HCT116 (cell line): Measurements from ENCODE around the gene TMEM51. TPM values are rescaled to one million over a fixed set of nuclear protein-coding genes. Genes with fewer than 3 reads are reported as not detected.

Experiments used
- ATAC-seq: fragments of 200-7000 bp; cut with Tn5 transposase; 2 replicates; pipeline ENCODE4 v1.9.1; 2020; ENCODE audit warnings: mild to moderate bottlenecking, moderate library complexity
- BruUV-seq: library from RNA; stranded (reverse); fragments of 400-500 nt; replicated peaks from 2 replicates; lab custom pipeline; 2021; lab: Mats Ljungman, UMichigan
- CTCF ChIA-PET: fragments of 300-600 bp; sonication (Branson Sonifier 250); formaldehyde crosslinking; loops from one replicate; lab custom pipeline; 2021; ENCODE audit warnings: antibody characterized with exemption; lab: Charles Lee
- POLR2A ChIA-PET: fragments of 300-600, 350-600 bp; sonication (Branson Sonifier 250); formaldehyde crosslinking; loops from one replicate; lab custom pipeline; 2021; ENCODE audit warnings: antibody characterized with exemption; lab: Charles Lee
- RAD21 ChIA-PET, 2 experiments: fragments of 300-600 bp; sonication (Branson Sonifier 250); formaldehyde crosslinking; loops; one replicate each; lab custom pipeline; 2023; ENCODE audit warnings: low total read pairs in 2 of 2; ENCODE audit not compliant: uncharacterized antibody in 2 of 2, unreplicated experiment in 2 of 2, low non-redundant PET in 1 of 2; lab: Charles Lee
- DNase-seq: peaks from one replicate; pipeline ENCODE4 v3.0.0-alpha.2; 2010; ENCODE audit warnings: low read depth, low spot score
- H2AFZ ChIP-seq: fragments of 200-600 bp; shearing (Covaris generic), sonication (generic); 2 replicates; pipeline ENCODE4 v1.6.1; 2017; ENCODE audit warnings: low read depth, mixed run types, mixed read lengths, antibody characterized with exemption, low read length; ENCODE audit not compliant: poor library complexity, severe bottlenecking
- H3K27ac ChIP-seq: 2 replicates; pipeline ENCODE4 v1.5.1; 2012; ENCODE audit warnings: low read depth, low read length
- H3K27me3 ChIP-seq: fragments of 200-600 bp; sonication (generic); 2 replicates; pipeline ENCODE4 v1.6.1; 2016; ENCODE audit warnings: mixed run types, low read length, mixed read lengths; ENCODE audit not compliant: insufficient read depth
- H3K36me3 ChIP-seq, 2 experiments: fragments of 200-500 bp in 1 of 2; fragments of 200-600 bp in 1 of 2; sonication (Bioruptor generic) in 1 of 2; sonication (generic) in 1 of 2; 2 replicates each; pipeline versions ENCODE4 v1.5.1 to v1.6.1; 2014 to 2016; ENCODE audit warnings: low read length in 2 of 2, inconsistent platforms in 1 of 2, mixed read lengths in 1 of 2, mixed run types in 1 of 2; ENCODE audit not compliant: insufficient read depth in 2 of 2, control insufficient read depth in 1 of 2
- H3K4me1 ChIP-seq, 2 experiments: fragments of 200-600 bp in 1 of 2; sonication (generic) in 1 of 2; 2 replicates each; pipeline versions ENCODE4 v1.5.1 to v1.6.1; 2012 to 2017; ENCODE audit warnings: low read length in 2 of 2, inconsistent platforms in 1 of 2, mild to moderate bottlenecking in 1 of 2, mixed read lengths in 1 of 2, mixed run types in 1 of 2, moderate library complexity in 1 of 2; ENCODE audit not compliant: insufficient read depth in 2 of 2, control insufficient read depth in 1 of 2
- H3K4me2 ChIP-seq: fragments of 200-600 bp; sonication (generic); 2 replicates; pipeline ENCODE4 v1.6.1; 2017; ENCODE audit warnings: mixed run types, low read length, mixed read lengths
- H3K4me3 ChIP-seq, 2 experiments: fragments of 200-600 bp in 1 of 2; sonication (generic) in 1 of 2; replicated peaks in 1 of 2; 2 replicates each; pipeline ENCODE4 v1.5.1; 2011 to 2016; ENCODE audit warnings: low read length in 2 of 2, control low read depth in 1 of 2, low read depth in 1 of 2, mild to moderate bottlenecking in 1 of 2, mixed read lengths in 1 of 2, mixed run types in 1 of 2
- H3K79me2 ChIP-seq: fragments of 200-600 bp; sonication (generic); 2 replicates; pipeline ENCODE4 v1.6.1; 2017; ENCODE audit warnings: mild to moderate bottlenecking, mixed run types, low read length, moderate library complexity, mixed read lengths; ENCODE audit not compliant: insufficient read depth
- H3K9ac ChIP-seq: fragments of 200-600 bp; sonication (generic); 2 replicates; pipeline ENCODE4 v1.6.1; 2016; ENCODE audit warnings: low read length, mixed read lengths
- H3K9me2 ChIP-seq: fragments of 200-600 bp; sonication (generic), shearing (Covaris generic); 2 replicates; pipeline ENCODE4 v1.6.1; 2017; ENCODE audit warnings: mixed run types, mild to moderate bottlenecking, moderate library complexity; ENCODE audit not compliant: insufficient read depth
- H3K9me3 ChIP-seq, 2 experiments: fragments of 200-500 bp in 1 of 2; fragments of 200-600 bp in 1 of 2; sonication (Bioruptor generic) in 1 of 2; sonication (generic) in 1 of 2; 2 replicates each; pipeline ENCODE4 v1.6.1; 2014 to 2017; ENCODE audit warnings: low read length in 2 of 2, mixed read lengths in 2 of 2, inconsistent platforms in 1 of 2, low read depth in 1 of 2, mild to moderate bottlenecking in 1 of 2, mixed run types in 1 of 2, moderate library complexity in 1 of 2; ENCODE audit not compliant: control insufficient read depth in 1 of 2, insufficient read depth in 1 of 2
- H4K20me1 ChIP-seq: fragments of 200-600 bp; sonication (generic), shearing (Covaris generic); 2 replicates; pipeline ENCODE4 v1.6.1; 2017; ENCODE audit warnings: mixed run types, mild to moderate bottlenecking, moderate library complexity; ENCODE audit not compliant: insufficient read depth
- ATF3 ChIP-seq: IDR thresholded peaks from 2 replicates; pipeline ENCODE4 v1.6.1; 2012
- EGR1 ChIP-seq: IDR thresholded peaks from 2 replicates; pipeline ENCODE4 v1.6.1; 2012; ENCODE audit warnings: low read depth
- ELF1 ChIP-seq: IDR thresholded peaks from 2 replicates; pipeline ENCODE4 v1.6.1; 2012; ENCODE audit warnings: low read depth, borderline replicate concordance
- EZH2 ChIP-seq: fragments of 200-600 bp; sonication (generic); IDR thresholded peaks from 2 replicates; pipeline ENCODE4 v1.6.1; 2017; ENCODE audit warnings: antibody characterized with exemption, mixed run types
- EZH2phosphoT487 ChIP-seq: fragments of 200-600 bp; IDR thresholded peaks from 2 replicates; pipeline ENCODE4 v1.6.1; 2018; ENCODE audit warnings: antibody characterized with exemption, borderline replicate concordance
- JUND ChIP-seq: IDR thresholded peaks from 2 replicates; pipeline ENCODE4 v1.6.1; 2012
- MAX ChIP-seq: IDR thresholded peaks from 2 replicates; pipeline ENCODE4 v1.6.1; 2012
- POLR2AphosphoS5 ChIP-seq: IDR thresholded peaks from 2 replicates; pipeline ENCODE4 v1.6.1; 2011; ENCODE audit warnings: mild to moderate bottlenecking, low read depth, low read length, moderate library complexity
- RAD21 ChIP-seq: IDR thresholded peaks from 2 replicates; pipeline ENCODE4 v1.6.1; 2012; ENCODE audit warnings: low read depth, mild to moderate bottlenecking
- REST ChIP-seq: IDR thresholded peaks from 2 replicates; pipeline ENCODE4 v1.6.1; 2012; ENCODE audit warnings: low read depth
- SIN3A ChIP-seq: IDR thresholded peaks from 2 replicates; pipeline ENCODE4 v1.6.1; 2012; ENCODE audit warnings: low read depth
- SP1 ChIP-seq: IDR thresholded peaks from 2 replicates; pipeline ENCODE4 v1.6.1; 2012; ENCODE audit warnings: low read depth
- SRF ChIP-seq: IDR thresholded peaks from 2 replicates; pipeline ENCODE4 v1.6.1; 2012; ENCODE audit warnings: low read depth
- TCF7L2 ChIP-seq: IDR thresholded peaks from 2 replicates; pipeline ENCODE4 v1.7.0; 2011; ENCODE audit warnings: borderline replicate concordance, inconsistent platforms; ENCODE audit not compliant: insufficient read depth, insufficient read length; ENCODE audit errors: extremely low read depth
- YY1 ChIP-seq: IDR thresholded peaks from 2 replicates; pipeline ENCODE4 v1.6.1; 2011; ENCODE audit warnings: low read length, low read depth, moderate library complexity, mild to moderate bottlenecking; ENCODE audit not compliant: insufficient replicate concordance; ENCODE audit errors: extremely low read depth
- ZBTB33 ChIP-seq: IDR thresholded peaks from 2 replicates; pipeline ENCODE4 v1.6.1; 2011; ENCODE audit warnings: mild to moderate bottlenecking, low read length, moderate library complexity; ENCODE audit not compliant: insufficient replicate concordance; ENCODE audit errors: extremely low read depth
- ZFX ChIP-seq: fragments of 450-650 bp; IDR thresholded peaks from 2 replicates; pipeline ENCODE4 v1.6.1; 2017
- ZNF274 ChIP-seq: fragments of 200-500 bp; sonication (Bioruptor generic); IDR thresholded peaks from 2 replicates; pipeline ENCODE4 v1.6.1; 2014; ENCODE audit warnings: mild to moderate bottlenecking, low read depth, low read length, inconsistent platforms
- intact Hi-C: fragments of 100-400 bp; cut with micrococcal nuclease; formaldehyde crosslinking; loops from 2 replicates; pipeline ENCODE4 v1.10.0; 2022
- total RNA-seq: library from RNA; stranded (reverse); gene quantifications from one replicate; pipeline ENCODE4 v1.2.1, GENCODE V29; 2021; ENCODE audit not compliant: unreplicated experiment

Gene TMEM51
- total RNA-seq, 1 experiment from 2014 or later = 16.6 TPM

GRCh38 chr1:15171271-15171908 lies 17.8 kb downstream of the TMEM51 start:
- no TSS peak for BruUV-seq
- TF ChIP-seq ZBTB33 (no peak), ZNF274 (no peak), RAD21 (no peak), ELF1 (no peak), SIN3A (no peak), TCF7L2 (no peak), SRF (no peak), EZH2 (no peak), EZH2phosphoT487 (no peak), ATF3 (no peak), JUND (no peak), POLR2AphosphoS5 (no peak), MAX (no peak), YY1 (no peak), EGR1 (no peak), SP1 (no peak), REST (no peak), ZFX (no peak)
- intact Hi-C loops = no loop called here
- H2AFZ ChIP-seq = no peak overlapping the region
- peaks cover 53 to 77% of the 10 kb centered on the region in 2 experiments for H3K4me1 ChIP-seq
- DNase-seq (no peak), ATAC-seq (peak; percentile 23; the same call in 1 of the 2 replicates)
- ChIA-PET RAD21 (no interaction called here), CTCF (interaction anchor here (0.9 to 1.1 kb wide), 3 partner anchors 18 to 43 kb away, joined by 3 to 4 read pairs (median 3); partner anchors contain the start of gene TMEM51), POLR2A (no interaction called here)
- no peaks in the 10 kb centered on the region for H3K9me2 ChIP-seq
- no peak overlapping the region for H3K9ac ChIP-seq
- H4K20me1 ChIP-seq = no peaks in the 10 kb centered on the region
- peak overlapping the region; percentile 86 for H3K4me2 ChIP-seq
- no peak overlapping the region for H3K4me3 ChIP-seq
- H3K27me3 ChIP-seq = no peaks in the 10 kb centered on the region
- H3K79me2 ChIP-seq = peaks cover 89% of the 10 kb centered on the region
- H3K9me3 ChIP-seq = no peaks in the 10 kb centered on the region
- H3K36me3 ChIP-seq = no peaks in the 10 kb centered on the region
- H3K27ac ChIP-seq = peak overlapping the region; percentile 80; the same call in 1 of the 2 replicates
